Lower leg skin (tissue), 4 donors: ENCODE measurements around the gene SHISA8. TPM values are rescaled to one million over a fixed set of nuclear protein-coding genes. Genes with fewer than 3 reads are reported as not detected.

Experiments
- DNase-seq, 2 donors: peaks; one replicate each; pipeline ENCODE4 v3.0.0-alpha.2; 2019; ENCODE audit warnings: low spot score in 2 of 2
- H3K4me3 ChIP-seq: fragments of 200-600 bp; sonication (generic); 2 replicates; pipeline ENCODE4 v1.5.1; 2017; ENCODE audit warnings: mild to moderate bottlenecking, low read depth; ENCODE audit not compliant: poor library complexity, severe bottlenecking
- POLR2A ChIP-seq, 2 donors: fragments of 450-650 bp; IDR thresholded peaks; one replicate each; pipeline ENCODE4 v1.6.1; 2016 to 2017; ENCODE audit warnings: antibody characterized with exemption in 2 of 2, mild to moderate bottlenecking in 1 of 2, moderate library complexity in 1 of 2
- WGBS, 2 donors: methylation state at CpG; one replicate each; pipeline ENCODE4 v1.1.5; 2018; 5-methylcytosine and 5-hydroxymethylcytosine counted together
- intact Hi-C: fragments of 100-400 bp; cut with DNase I; formaldehyde crosslinking; loops from one replicate; pipeline ENCODE4 v1.15.0; 2023; ENCODE audit warnings: low total_unique reads
- total RNA-seq, 4 donors: library from RNA; depleted of rRNA; stranded (reverse); fragments of >200 nt; gene quantifications; one replicate each; pipeline ENCODE4 v1.1.0, GENCODE V29; 2016
- TF ChIP-seq, protein P1 (sequence below), 3 donors: fragments of 450-650 bp; IDR thresholded peaks; one replicate each; pipeline ENCODE4 v1.5.1; 2016; ENCODE audit warnings: antibody characterized with exemption in 3 of 3, mild to moderate bottlenecking in 3 of 3, moderate library complexity in 2 of 3

SHISA8 gene
- total RNA-seq, 4 donors from 2014 or later: 0.46 to 2.0 (median 1.0) TPM

DNA sequence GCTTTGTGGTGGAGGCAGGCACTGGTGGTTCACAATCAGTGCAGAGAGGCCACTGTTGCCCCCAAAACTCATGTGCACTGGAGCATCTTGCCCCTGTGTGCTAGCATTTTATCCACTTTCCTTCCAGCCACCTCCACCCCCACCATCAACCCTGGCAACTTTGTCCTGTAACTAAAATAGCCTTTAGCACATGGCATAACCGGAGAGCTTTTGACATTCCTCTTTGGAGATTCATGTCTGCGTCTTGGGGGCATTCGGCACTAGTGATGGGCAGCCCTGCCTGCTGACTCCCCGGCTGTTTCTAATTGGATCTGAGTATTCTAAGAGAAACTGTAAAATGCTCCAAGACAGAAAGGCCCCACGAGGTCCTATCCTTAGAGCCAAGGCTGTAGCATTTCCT is 15.8 kb downstream of the SHISA8 start:
- no peak for DNase-seq
- intact Hi-C loops: no loop called here
- no peak overlapping the region for H3K4me3 ChIP-seq
- TF ChIP-seq, protein P1, sequence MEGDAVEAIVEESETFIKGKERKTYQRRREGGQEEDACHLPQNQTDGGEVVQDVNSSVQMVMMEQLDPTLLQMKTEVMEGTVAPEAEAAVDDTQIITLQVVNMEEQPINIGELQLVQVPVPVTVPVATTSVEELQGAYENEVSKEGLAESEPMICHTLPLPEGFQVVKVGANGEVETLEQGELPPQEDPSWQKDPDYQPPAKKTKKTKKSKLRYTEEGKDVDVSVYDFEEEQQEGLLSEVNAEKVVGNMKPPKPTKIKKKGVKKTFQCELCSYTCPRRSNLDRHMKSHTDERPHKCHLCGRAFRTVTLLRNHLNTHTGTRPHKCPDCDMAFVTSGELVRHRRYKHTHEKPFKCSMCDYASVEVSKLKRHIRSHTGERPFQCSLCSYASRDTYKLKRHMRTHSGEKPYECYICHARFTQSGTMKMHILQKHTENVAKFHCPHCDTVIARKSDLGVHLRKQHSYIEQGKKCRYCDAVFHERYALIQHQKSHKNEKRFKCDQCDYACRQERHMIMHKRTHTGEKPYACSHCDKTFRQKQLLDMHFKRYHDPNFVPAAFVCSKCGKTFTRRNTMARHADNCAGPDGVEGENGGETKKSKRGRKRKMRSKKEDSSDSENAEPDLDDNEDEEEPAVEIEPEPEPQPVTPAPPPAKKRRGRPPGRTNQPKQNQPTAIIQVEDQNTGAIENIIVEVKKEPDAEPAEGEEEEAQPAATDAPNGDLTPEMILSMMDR (IDR thresholded peaks at IDR 0.05): no peak
- TF ChIP-seq POLR2A (IDR thresholded peaks at IDR 0.05): no peak
- 83 to 96% methylated on average over 5 of the region's 5 CpGs for WGBS, 2 donors

DNA sequence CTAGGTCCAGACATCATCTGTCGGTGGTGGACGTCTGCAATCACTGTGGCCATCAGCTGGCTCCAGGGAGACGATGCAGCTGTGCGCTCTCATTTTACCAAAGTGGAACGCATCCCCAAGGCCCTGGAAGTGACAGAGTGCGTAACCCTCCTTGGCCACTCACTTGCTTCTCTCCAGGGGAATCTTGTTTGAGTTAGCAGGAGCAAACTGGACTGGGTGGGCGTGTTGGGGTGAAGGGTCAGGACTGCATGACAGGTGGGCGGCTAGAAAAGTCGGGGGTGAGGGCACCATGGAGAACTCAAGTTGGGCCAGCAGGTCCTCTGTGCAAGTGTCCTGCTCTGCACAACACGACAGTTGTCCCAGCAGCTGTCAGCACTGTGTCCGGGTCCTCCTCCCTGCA is 16.2 kb downstream of the SHISA8 start:
- TF ChIP-seq, protein P1 (IDR thresholded peaks at IDR 0.05): no peak
- TF ChIP-seq POLR2A (IDR thresholded peaks at IDR 0.05): no peak
- H3K4me3 ChIP-seq: no peak overlapping the region
- DNase-seq: no peak
- intact Hi-C loops: no loop called here
- WGBS, 2 donors: 95 to 96% methylated on average over 11 of the region's 11 CpGs

- intact Hi-C loops: no loop called here
- DNase-seq: no peak
- TF ChIP-seq, protein P1 (IDR thresholded peaks at IDR 0.05): no peak
- TF ChIP-seq POLR2A (IDR thresholded peaks at IDR 0.05): no peak
- 83 to 84% methylated on average over 7 of the region's 7 CpGs for WGBS, 2 donors
- H3K4me3 ChIP-seq: no peak overlapping the region
Measured at GRCh38 chr22:41893591-41894375, 21.1 kb downstream of the SHISA8 start.

DNA sequence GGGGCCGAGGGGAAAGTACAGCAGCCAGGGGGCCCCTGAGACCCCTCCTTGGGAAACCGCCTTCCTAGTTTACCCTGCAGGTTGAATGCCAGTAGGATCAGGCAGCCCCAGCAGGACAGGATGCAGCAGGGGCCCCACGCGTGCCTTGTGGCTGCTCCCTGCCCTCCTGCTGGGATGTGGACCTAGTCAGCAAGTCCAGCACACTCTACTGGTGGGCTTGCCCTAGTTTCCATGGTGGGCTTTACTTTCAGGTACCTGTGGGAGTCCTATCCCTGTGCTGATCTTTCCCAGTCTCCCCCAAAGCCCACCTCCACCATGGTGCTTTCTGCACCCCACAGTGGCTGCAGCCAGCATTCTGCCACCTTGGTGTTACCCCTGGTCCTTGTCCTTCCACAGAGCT is 22.2 kb downstream of the SHISA8 start:
- DNase-seq: no peak
- TF ChIP-seq, protein P1 (IDR thresholded peaks at IDR 0.05): no peak
- no peak for TF ChIP-seq POLR2A (IDR thresholded peaks at IDR 0.05)
- no peak overlapping the region for H3K4me3 ChIP-seq
- 88 to 97% methylated on average over 4 of the region's 4 CpGs for WGBS, 2 donors
- intact Hi-C loops: no loop called here

DNA sequence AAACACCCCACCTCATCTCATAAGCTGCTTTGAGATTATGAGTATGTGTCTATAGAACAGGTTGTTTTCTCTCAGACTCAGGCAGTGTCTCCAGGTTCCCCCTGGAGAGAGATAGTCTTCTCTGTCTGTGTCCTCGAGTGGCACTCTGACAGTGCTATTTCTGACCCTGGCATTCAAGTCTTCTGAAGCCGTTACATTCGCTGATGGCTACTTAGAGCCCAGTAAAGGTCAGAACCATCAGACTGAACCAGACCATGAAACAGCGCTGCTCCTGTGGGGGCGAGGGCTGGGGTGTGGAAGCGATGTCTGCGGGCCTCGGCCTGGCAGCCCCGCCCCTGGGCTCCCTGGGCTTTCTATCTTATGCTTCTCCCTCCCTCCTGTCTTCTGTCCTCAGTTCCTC is 23.5 kb downstream of the SHISA8 start:
- TF ChIP-seq POLR2A (IDR thresholded peaks at IDR 0.05): no peak
- TF ChIP-seq, protein P1 (IDR thresholded peaks at IDR 0.05): no peak
- intact Hi-C loops: no loop called here
- no peak overlapping the region for H3K4me3 ChIP-seq
- no peak for DNase-seq
- WGBS, 2 donors: 90 to 95% methylated on average over 9 of the region's 9 CpGs
